CD14-positive monocyte (primary cell): ENCODE measurements around the gene PFN1. TPM values are rescaled to one million over a fixed set of nuclear protein-coding genes. Genes with fewer than 3 reads are reported as not detected.

Experiments used
- DNase-seq, 3 donors: peaks; one replicate each; pipeline ENCODE4 v3.0.0-alpha.2; 2011 to 2022
- H2AFZ ChIP-seq: 2 replicates; pipeline ENCODE4 v1.6.0; 2012; ENCODE audit warnings: mild to moderate bottlenecking, low read depth, low read length, inconsistent platforms; ENCODE audit not compliant: insufficient read depth, poor library complexity, severe bottlenecking
- H3K27ac ChIP-seq, 2 donors: 1 replicate in 1 of 2; 2 replicates in 1 of 2; pipeline ENCODE4 v1.5.1; 2012 to 2013; ENCODE audit warnings: low read length in 2 of 2, control low read depth in 1 of 2, inconsistent platforms in 1 of 2, low read depth in 1 of 2, mild to moderate bottlenecking in 1 of 2
- H3K27me3 ChIP-seq, 2 donors: one replicate each; pipeline versions ENCODE4 v1.6.0 to v1.6.1; 2011 to 2013; ENCODE audit warnings: low read length in 2 of 2; ENCODE audit not compliant: control insufficient read depth in 2 of 2, insufficient read depth in 2 of 2
- H3K36me3 ChIP-seq, 2 donors: replicated peaks in 1 of 2; 1 replicate in 1 of 2; 2 replicates in 1 of 2; pipeline versions ENCODE4 v1.5.1 to v1.6.1; 2012 to 2013; ENCODE audit warnings: low read length in 2 of 2, control low read depth in 1 of 2, inconsistent platforms in 1 of 2, mild to moderate bottlenecking in 1 of 2; ENCODE audit not compliant: insufficient read depth in 2 of 2, control insufficient read depth in 1 of 2
- H3K4me1 ChIP-seq, 2 donors: 1 replicate in 1 of 2; 2 replicates in 1 of 2; pipeline versions ENCODE4 v1.5.1 to v1.6.1; 2012 to 2013; ENCODE audit warnings: low read length in 2 of 2, control low read depth in 1 of 2, inconsistent platforms in 1 of 2, mild to moderate bottlenecking in 1 of 2, moderate library complexity in 1 of 2; ENCODE audit not compliant: insufficient read depth in 2 of 2, control insufficient read depth in 1 of 2
- H3K4me2 ChIP-seq: replicated peaks from 2 replicates; pipeline ENCODE3; 2012; ENCODE audit warnings: low read length, moderate library complexity, mild to moderate bottlenecking; ENCODE audit not compliant: poor library complexity, severe bottlenecking; ENCODE audit errors: extremely low read depth
- H3K4me3 ChIP-seq, 3 experiments: fragments of 200-600 bp in 1 of 3; sonication (generic) in 1 of 3; replicated peaks in 1 of 3; 1 replicate in 2 of 3; 2 replicates in 1 of 3; pipeline ENCODE4 v1.5.1; 2011 to 2013; ENCODE audit warnings: low read length in 3 of 3, mild to moderate bottlenecking in 3 of 3, control low read depth in 2 of 3, low read depth in 2 of 3, inconsistent platforms in 1 of 3, moderate library complexity in 1 of 3
- H3K79me2 ChIP-seq: 2 replicates; pipeline ENCODE4 v1.6.0; 2012; ENCODE audit warnings: mild to moderate bottlenecking, control low read depth, inconsistent platforms, low read length, moderate library complexity; ENCODE audit not compliant: insufficient read depth
- H3K9ac ChIP-seq: 2 replicates; pipeline ENCODE4 v1.6.0; 2017; ENCODE audit warnings: low read length, mild to moderate bottlenecking; ENCODE audit not compliant: insufficient read depth, poor library complexity, severe bottlenecking
- H3K9me3 ChIP-seq, 2 donors: replicated peaks in 1 of 2; 1 replicate in 1 of 2; 2 replicates in 1 of 2; pipeline versions ENCODE4 v1.5.1 to v1.6.1; 2012 to 2013; ENCODE audit warnings: low read length in 2 of 2, control low read depth in 1 of 2; ENCODE audit not compliant: control insufficient read depth in 1 of 2, insufficient read depth in 1 of 2
- H4K20me1 ChIP-seq: 2 replicates; pipeline ENCODE4 v1.6.0; 2012; ENCODE audit warnings: mild to moderate bottlenecking, low read length, control low read depth, moderate library complexity; ENCODE audit not compliant: insufficient read depth
- H3K27ac Mint-ChIP-seq, 7 donors: one replicate each; pipeline ENCODE4 v1.8.0; 2020; ENCODE audit warnings: mild to moderate bottlenecking in 7 of 7, mixed read lengths in 7 of 7, moderate library complexity in 6 of 7, inconsistent platforms in 2 of 7
- H3K27me3 Mint-ChIP-seq, 3 donors: one replicate each; pipeline ENCODE4 v1.8.0; 2021 to 2022; ENCODE audit warnings: low read depth in 3 of 3, mild to moderate bottlenecking in 3 of 3, mixed read lengths in 3 of 3, moderate library complexity in 3 of 3, inconsistent platforms in 1 of 3
- H3K36me3 Mint-ChIP-seq, 2 donors: one replicate each; pipeline ENCODE4 v1.8.0; 2020; ENCODE audit warnings: mixed read lengths in 2 of 2, inconsistent platforms in 1 of 2, mild to moderate bottlenecking in 1 of 2
- H3K4me1 Mint-ChIP-seq: one replicate; pipeline ENCODE4 v1.8.0; 2020; ENCODE audit warnings: mild to moderate bottlenecking, mixed read lengths
- H3K4me3 Mint-ChIP-seq, 2 donors: one replicate each; pipeline ENCODE4 v1.8.0; 2020; ENCODE audit warnings: mild to moderate bottlenecking in 2 of 2, mixed read lengths in 2 of 2, moderate library complexity in 1 of 2
- H3K9me3 Mint-ChIP-seq, 7 donors: one replicate each; pipeline ENCODE4 v1.8.0; 2020 to 2022; ENCODE audit warnings: mixed read lengths in 7 of 7, mild to moderate bottlenecking in 6 of 7, moderate library complexity in 6 of 7, inconsistent platforms in 2 of 7
- CTCF ChIP-seq: fragments of 200-600 bp; IDR thresholded peaks from one replicate; pipeline ENCODE4 v1.8.0; 2022; ENCODE audit warnings: antibody characterized with exemption, mild to moderate bottlenecking
- WGBS: methylation state at CpG from one replicate; pipeline ENCODE4 v1.1.5; 2013; ENCODE audit warnings: missing lambda C conversion rate; ENCODE audit not compliant: insufficient coverage; 5-methylcytosine and 5-hydroxymethylcytosine counted together
- intact Hi-C, 2 donors: fragments of 100-400 bp; cut with micrococcal nuclease; formaldehyde crosslinking; loops; one replicate each; pipeline versions ENCODE4 v1.15.0 to v1.15.1; 2023
- polyA plus RNA-seq, 3 donors: library from polyadenylated mRNA; depleted of rRNA in 1 of 3; unstranded in 2 of 3; stranded (reverse) in 1 of 3; fragments of 300-500 nt in 2 of 3; fragments of >200 nt in 1 of 3; fragmentation: Illumina TruSeq in 2 of 3; gene quantifications; 1 replicate in 2 of 3; 2 replicates in 1 of 3; pipeline ENCODE4 v1.2.3, GENCODE V29; 2012 to 2021
- small RNA-seq: library from RNA; depleted of rRNA; stranded (forward); fragments of <200 nt; gene quantifications from one replicate; pipeline ENCODE3, GENCODE V24; 2012; ENCODE audit warnings: low read depth; ENCODE audit not compliant: insufficient read length

PFN1 gene
- polyA plus RNA-seq, 3 donors: 842 to 1,613 (median 1,582) TPM

- WGBS: 77% methylated on average over 22 of the region's 27 CpGs
- H3K36me3 ChIP-seq: peaks cover 68 to 70% of the 10 kb centered on the region in 2 donors
These were observed 52.5 kb downstream of the PFN1 start for GRCh38 chr17:4895657-4896331.

More at GRCh38 chr17:4895657-4896331, 52.5 kb downstream of the PFN1 start:
- H3K4me2 ChIP-seq: no peak overlapping the region
- Mint-ChIP-seq H3K4me3 (no peak overlapping the region), H3K36me3 (peaks cover 69 to 72% of the 10 kb centered on the region in 2 donors), H3K27ac (peak overlapping the region in 5 of 7 donors; percentile 18 to 83 (median 59)), H3K9me3 (peaks cover 0 to 9% (median 3%) of the 10 kb centered on the region in 7 donors), H3K27me3 (peaks cover 21 to 28% (median 22%) of the 10 kb centered on the region in 3 donors), H3K4me1 (peaks cover 18% of the 10 kb centered on the region)
- DNase-seq: peak; percentile 31 to 53 (median 45)
- no peaks in the 10 kb centered on the region for H3K79me2 ChIP-seq
- intact Hi-C loops: no loop called here
- H3K4me1 ChIP-seq: peaks cover 20 to 24% of the 10 kb centered on the region in 2 donors
- no peaks in the 10 kb centered on the region for H4K20me1 ChIP-seq
- H3K9me3 ChIP-seq: no peaks in the 10 kb centered on the region
- no peak overlapping the region for H3K9ac ChIP-seq
- peaks cover 0 to 18% of the 10 kb centered on the region in 2 donors for H3K27me3 ChIP-seq
- H3K4me3 ChIP-seq: no peak overlapping the region
- H3K27ac ChIP-seq: no peak overlapping the region
- TF ChIP-seq CTCF: peak; percentile 60
- no peak overlapping the region for H2AFZ ChIP-seq

Small RNA genes within 50 kb of the gene (small RNA-seq; reads per million reads assigned to genes)
- gene MIR6864 (not detected), gene MIR6865 (not detected)

Other genes starting within 250 kb of the PFN1 start
- gene PELP1, start 244.4 kb downstream of the PFN1 start, polyA plus RNA-seq: 10 to 100 TPM in 1 of 3 donors, 1 to 10 TPM in 2; 1.3 to 11.2 (median 2.6) TPM
- 100 to 1,000 TPM; 134 to 760 (median 150) TPM for gene ARRB2, start 237.9 kb downstream of the PFN1 start, polyA plus RNA-seq
- 10 to 100 TPM; 22.1 to 35.7 (median 25.5) TPM for gene MED11, start 217.1 kb downstream of the PFN1 start, polyA plus RNA-seq
- gene ZMYND15, start 208.7 kb downstream of the PFN1 start, polyA plus RNA-seq: 10 to 100 TPM in 1 of 3 donors, 1 to 10 TPM in 1, under 1 TPM in 1; 0.97 to 13.6 (median 1.2) TPM
- 100 to 1,000 TPM in 2 of 3 donors, 10 to 100 TPM in 1; 68.1 to 204 (median 103) TPM for gene CXCL16, start 208.6 kb downstream of the PFN1 start, polyA plus RNA-seq
- not detected for gene TM4SF5, start 176.6 kb downstream of the PFN1 start, polyA plus RNA-seq
- gene VMO1, start 162.2 kb downstream of the PFN1 start, polyA plus RNA-seq: 1 to 10 TPM in 1 of 3 donors, under 1 TPM in 2; 0.54 to 2.1 (median 0.79) TPM
- gene GLTPD2, start 159.6 kb downstream of the PFN1 start, polyA plus RNA-seq: 1 to 10 TPM in 2 of 3 donors, under 1 TPM in 1; 0.27 to 2.1 (median 1.5) TPM
- 100 to 1,000 TPM; 134 to 364 (median 361) TPM for gene PSMB6, start 152.4 kb downstream of the PFN1 start, polyA plus RNA-seq
- 100 to 1,000 TPM in 1 of 3 donors, 1 to 10 TPM in 2; 3.5 to 122 (median 4.0) TPM for gene PLD2, start 141.4 kb downstream of the PFN1 start, polyA plus RNA-seq
- 100 to 1,000 TPM in 1 of 3 donors, 1 to 10 TPM in 2; 3.2 to 159 (median 7.2) TPM for gene MINK1, start 115.2 kb downstream of the PFN1 start, polyA plus RNA-seq
- 1 to 10 TPM; 1.9 to 5.1 (median 4.2) TPM for gene C17orf107, start 49.0 kb downstream of the PFN1 start, polyA plus RNA-seq
- gene CHRNE, start 45.4 kb downstream of the PFN1 start, polyA plus RNA-seq: 10 to 100 TPM in 1 of 3 donors, 1 to 10 TPM in 1, under 1 TPM in 1; 0.54 to 12.6 (median 2.1) TPM
- under 1 TPM in 2 of 3 donors, not detected in 1; 0.24 to 0.29 TPM for gene GP1BA, start 16.3 kb downstream of the PFN1 start, polyA plus RNA-seq
- gene SLC25A11, start 8.5 kb downstream of the PFN1 start, polyA plus RNA-seq: 100 to 1,000 TPM in 2 of 3 donors, 10 to 100 TPM in 1; 65.2 to 138 (median 111) TPM
- 100 to 1,000 TPM in 1 of 3 donors, 10 to 100 TPM in 2; 17.2 to 105 (median 20.6) TPM for gene RNF167, start 8.3 kb downstream of the PFN1 start, polyA plus RNA-seq
- gene ENO3, start 2.6 kb upstream of the PFN1 start, polyA plus RNA-seq: 10 to 100 TPM in 1 of 3 donors, under 1 TPM in 2; 0.36 to 14.2 (median 0.60) TPM
- gene SPAG7, start 19.3 kb upstream of the PFN1 start, polyA plus RNA-seq: 10 to 100 TPM; 75.6 to 96.7 (median 85.1) TPM
- 10 to 100 TPM in 1 of 3 donors, 1 to 10 TPM in 2; 7.1 to 88.9 (median 7.6) TPM for gene CAMTA2, start 39.1 kb upstream of the PFN1 start, polyA plus RNA-seq
- under 1 TPM; 0.38 to 0.52 (median 0.44) TPM for gene INCA1, start 49.0 kb upstream of the PFN1 start, polyA plus RNA-seq
- 10 to 100 TPM in 1 of 3 donors, 1 to 10 TPM in 2; 3.6 to 12.0 (median 3.9) TPM for gene KIF1C, start 49.4 kb upstream of the PFN1 start, polyA plus RNA-seq
- not detected for gene SLC52A1, start 86.9 kb upstream of the PFN1 start, polyA plus RNA-seq
- gene ZFP3, start 129.9 kb upstream of the PFN1 start, polyA plus RNA-seq: 1 to 10 TPM in 1 of 3 donors, under 1 TPM in 2; 0.39 to 1.9 (median 0.75) TPM
- 1 to 10 TPM; 2.2 to 3.1 (median 3.0) TPM for gene ZNF232, start 163.3 kb upstream of the PFN1 start, polyA plus RNA-seq
- gene USP6, start 167.5 kb upstream of the PFN1 start, polyA plus RNA-seq: under 1 TPM; 0.02 to 0.08 (median 0.02) TPM
- gene ZNF594, start 243.3 kb upstream of the PFN1 start, polyA plus RNA-seq: 1 to 10 TPM in 1 of 3 donors, under 1 TPM in 1, not detected in 1; 0.34 to 1.0 TPM